GM11168 (cell line): ENCODE measurements around the gene WNK4.

Experiments
- in situ Hi-C: fragments of 300-500 bp; cut with MboI; formaldehyde crosslinking; loops from one replicate; pipeline ENCODE4 v1.12.0; 2022; ENCODE audit warnings: low sequenced_read_pairs; ENCODE audit not compliant: unreplicated experiment

WNK4 gene

GRCh38 chr17:42768006-42768405 is 12.4 kb upstream of the WNK4 start:
- in situ Hi-C loops: loop anchor here (10.0 kb wide), 1 partner anchor 193 kb away; the partner anchor contains the start of gene PSMC3IP

- in situ Hi-C loops: loop anchor here (10.0 kb wide), 1 partner anchor 195 kb away; the partner anchor contains the start of gene PSMC3IP
Measured at GRCh38 chr17:42769964-42770363, 10.4 kb upstream of the WNK4 start.

GRCh38 chr17:42772945-42773289 is 7.5 kb upstream of the WNK4 start:
- in situ Hi-C loops: no loop called here

- in situ Hi-C loops: no loop called here
Measured at GRCh38 chr17:42773290-42774035, 6.9 kb upstream of the WNK4 start, which contains the start of gene VPS25. Gene VPS25, plus strand, starts transcription at chr17:42773449. Its CDS starts 27 bp downstream, at chr17:42773476.

GRCh38 chr17:42774066-42774745 is 6.2 kb upstream of the WNK4 start:
- in situ Hi-C loops: no loop called here

GRCh38 chr17:42775534-42776098 is 4.8 kb upstream of the WNK4 start:
- in situ Hi-C loops: no loop called here

GRCh38 chr17:42778570-42778969 is 1.8 kb upstream of the WNK4 start:
- in situ Hi-C loops: no loop called here

GRCh38 chr17:42779304-42779935 is 990 bp upstream of the WNK4 start:
- in situ Hi-C loops: no loop called here

GRCh38 chr17:42780851-42781638 is 635 bp downstream of the WNK4 start:
- in situ Hi-C loops: no loop called here

GRCh38 chr17:42781639-42782165 is 1.3 kb downstream of the WNK4 start:
- in situ Hi-C loops: no loop called here

- in situ Hi-C loops: no loop called here
Measured at GRCh38 chr17:42782166-42783061, 2.0 kb downstream of the WNK4 start.

GRCh38 chr17:42783062-42783790 is 2.8 kb downstream of the WNK4 start:
- in situ Hi-C loops: no loop called here

GRCh38 chr17:42783791-42784138 is 3.4 kb downstream of the WNK4 start:
- in situ Hi-C loops: no loop called here

GRCh38 chr17:42784409-42784808 is 4.0 kb downstream of the WNK4 start:
- in situ Hi-C loops: no loop called here

GRCh38 chr17:42784811-42785592 is 4.6 kb downstream of the WNK4 start:
- in situ Hi-C loops: no loop called here

GRCh38 chr17:42787266-42787665 is 6.9 kb downstream of the WNK4 start:
- in situ Hi-C loops: no loop called here

GRCh38 chr17:42791948-42792347 is 11.5 kb downstream of the WNK4 start:
- in situ Hi-C loops: no loop called here

GRCh38 chr17:42792545-42792944 is 12.1 kb downstream of the WNK4 start:
- in situ Hi-C loops: no loop called here
